ENCODE data around the gene TTC39A.
"Not testable (repeated sequence)": the region's sequence is repeated elsewhere in the genome, so short reads cannot be mapped to it uniquely, and the experiment has no call there.

The TTC39A gene

DNA sequence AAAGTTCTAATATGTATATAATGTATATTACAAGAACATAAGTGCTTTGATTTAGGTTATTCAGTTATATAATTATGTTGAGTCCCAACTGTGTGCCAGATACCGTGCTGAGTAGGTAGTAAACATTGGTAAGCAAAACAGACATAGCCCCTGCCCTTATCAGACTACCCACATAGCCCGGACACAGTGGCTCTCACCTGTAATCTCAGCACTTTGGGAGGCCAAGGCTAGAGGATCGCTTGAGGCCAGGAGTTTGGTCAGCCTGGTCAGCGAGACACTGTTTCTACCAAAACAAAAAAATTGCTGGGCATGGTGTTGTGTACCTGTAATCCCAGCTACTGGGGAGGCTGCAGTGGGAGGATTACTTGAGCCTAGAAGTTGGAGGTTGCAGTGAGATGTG lies 63.6 kb downstream of the TTC39A start:
- DNase-seq (ENCODE audit: low read depth): no peak

- DNase-seq (ENCODE audit: low read depth): no peak
Observed at GRCh38 chr1:51266181-51266580, 64.2 kb downstream of the TTC39A start.

DNA sequence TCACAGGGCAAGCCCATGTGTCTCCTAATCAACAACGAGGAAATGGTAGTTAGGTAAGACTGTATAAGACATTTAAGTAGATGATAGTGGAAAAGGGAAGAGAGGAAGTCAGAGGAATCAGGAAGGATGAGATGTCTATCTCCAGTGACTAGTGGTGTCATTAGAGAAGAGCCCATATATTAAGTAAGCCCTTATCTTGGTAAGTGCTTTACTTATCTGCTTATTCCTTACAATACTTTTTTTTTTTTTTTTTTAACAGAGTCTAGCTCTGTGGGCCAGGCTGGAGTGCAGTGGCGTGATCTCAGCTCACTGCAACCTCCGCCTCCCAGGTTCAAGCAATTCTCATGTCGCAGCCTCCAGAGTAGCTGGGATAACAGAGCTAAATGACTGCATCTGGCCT lies 64.7 kb downstream of the TTC39A start:
- no peak for DNase-seq (ENCODE audit: low read depth)

- DNase-seq (ENCODE audit: low read depth): no peak
Observed at GRCh38 chr1:51264451-51264850, 65.9 kb downstream of the TTC39A start.

DNA sequence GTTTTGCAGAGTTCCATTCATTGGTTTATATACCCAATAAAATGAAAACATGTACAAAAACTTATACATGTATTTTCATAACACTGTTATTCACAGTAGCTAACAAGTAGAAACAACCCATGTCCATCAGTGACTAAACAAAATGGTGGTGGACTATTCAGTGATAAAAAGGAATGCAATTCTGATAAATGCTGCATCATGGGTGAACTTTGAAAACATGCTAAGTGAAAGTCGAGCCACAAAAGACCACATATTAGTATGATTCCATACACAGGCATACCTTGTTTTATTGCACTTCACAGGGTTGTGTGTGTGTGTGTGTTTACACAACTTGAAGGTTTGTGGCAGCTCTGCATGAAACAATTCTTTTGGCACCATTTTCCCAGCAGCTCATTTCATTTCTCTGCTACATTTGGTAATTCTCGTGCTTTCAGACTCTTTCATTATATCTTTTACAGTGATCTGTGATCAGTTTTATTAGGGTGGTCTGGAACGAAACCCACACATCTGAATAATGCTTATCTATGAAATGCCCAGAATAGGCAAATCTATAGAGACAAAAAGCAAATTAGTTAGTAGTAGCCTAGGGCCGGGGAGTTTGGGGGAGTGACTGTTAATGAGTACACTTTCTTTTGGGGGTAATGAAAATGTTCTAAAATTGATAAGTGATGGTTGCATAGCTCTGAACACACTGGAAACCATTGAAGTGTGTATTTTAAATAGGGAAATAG lies 67.0 kb downstream of the TTC39A start:
- DNase-seq (ENCODE audit: low read depth): no peak

GRCh38 chr1:51255331-51255730 lies 75.0 kb downstream of the TTC39A start:
- DNase-seq (ENCODE audit: low read depth): no peak

- no peak for DNase-seq (ENCODE audit: low read depth)
Observed at GRCh38 chr1:51253691-51254090, 76.7 kb downstream of the TTC39A start.

DNA sequence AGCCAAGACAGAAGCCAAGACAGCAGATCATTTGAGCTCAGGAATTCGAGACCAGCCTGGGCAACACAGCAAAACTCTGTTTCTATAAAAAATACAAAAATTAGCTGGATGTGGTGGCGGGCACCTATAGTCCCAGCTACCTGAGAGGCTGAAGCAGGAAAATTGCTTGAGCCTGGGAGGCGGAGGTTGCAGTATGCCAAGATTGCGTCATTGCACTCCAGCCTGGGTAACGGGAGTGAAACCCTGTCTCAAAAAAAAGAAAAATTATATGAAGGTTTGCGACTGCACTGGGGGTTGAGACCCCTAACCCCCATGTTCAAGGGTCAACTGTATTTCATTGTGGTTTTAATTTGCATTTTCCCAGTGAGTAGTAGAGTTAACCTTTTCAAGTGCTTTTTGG lies 78.0 kb downstream of the TTC39A start:
- DNase-seq (ENCODE audit: low read depth): no peak

DNA sequence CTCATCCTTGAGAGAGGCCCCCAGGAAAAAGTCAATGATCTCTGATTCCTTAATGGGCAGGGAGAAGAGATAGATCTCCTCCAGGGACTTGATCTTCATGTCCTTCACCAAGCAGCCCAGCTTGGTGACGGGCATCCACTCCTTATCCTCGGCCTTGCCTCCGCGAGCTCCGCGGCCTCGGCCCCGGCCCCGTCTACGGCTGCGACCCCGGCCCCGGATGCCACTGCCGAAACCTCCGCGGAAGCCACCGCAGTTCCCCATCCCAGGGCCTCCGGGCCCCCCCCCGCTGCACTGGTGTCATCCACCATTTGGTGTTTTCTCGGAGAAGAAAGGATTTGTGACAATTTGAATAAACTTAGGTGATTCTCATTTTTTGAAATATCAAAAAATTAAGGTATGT lies 79.2 kb downstream of the TTC39A start:
- DNase-seq (ENCODE audit: low read depth): not testable (repeated sequence)

DNA sequence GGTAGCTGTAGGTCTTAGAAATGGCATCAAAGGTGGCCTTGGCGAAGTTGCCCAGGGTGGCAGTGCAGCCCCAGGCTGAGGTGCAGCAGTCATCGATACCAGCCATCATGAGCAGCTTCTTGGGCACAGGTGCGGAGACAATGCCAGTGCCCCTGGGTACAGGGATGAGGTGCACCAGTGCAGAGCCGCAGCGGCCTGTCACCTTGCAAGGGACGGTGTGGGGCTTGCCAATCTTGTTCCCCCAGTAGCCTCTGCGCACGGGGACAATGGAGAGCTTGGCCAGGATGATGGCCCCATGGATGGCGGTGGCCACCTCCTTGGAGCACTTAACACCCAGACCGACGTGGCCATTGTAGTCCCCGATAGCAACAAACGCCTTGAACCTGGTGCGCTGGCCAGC lies 79.6 kb downstream of the TTC39A start:
- DNase-seq (ENCODE audit: low read depth): not testable (repeated sequence)

DNA sequence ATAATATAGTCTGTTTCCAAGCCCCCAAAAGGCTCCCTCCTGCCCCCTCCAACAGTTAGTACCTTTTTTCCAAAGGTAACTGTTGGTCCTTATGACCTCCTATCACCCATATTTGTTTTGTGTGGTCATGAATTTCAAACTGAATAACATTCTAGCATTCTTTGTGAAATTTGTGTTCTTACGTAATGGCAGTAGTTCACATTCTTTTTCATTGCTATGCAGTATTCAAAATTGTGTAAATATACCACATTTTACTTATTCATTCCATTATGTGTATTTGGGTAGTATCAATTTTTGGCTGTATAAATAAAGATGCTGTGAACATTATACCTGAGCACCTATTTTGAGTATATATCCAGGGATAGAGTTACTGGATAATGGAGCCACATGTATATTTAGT lies 80.9 kb downstream of the TTC39A start:
- no peak for DNase-seq (ENCODE audit: low read depth)

- no peak for DNase-seq (ENCODE audit: low read depth)
Observed at GRCh38 chr1:51247499-51247898, 82.9 kb downstream of the TTC39A start.

- DNase-seq (ENCODE audit: low read depth): no peak
Observed at GRCh38 chr1:51247022-51247421, 83.3 kb downstream of the TTC39A start.

DNA sequence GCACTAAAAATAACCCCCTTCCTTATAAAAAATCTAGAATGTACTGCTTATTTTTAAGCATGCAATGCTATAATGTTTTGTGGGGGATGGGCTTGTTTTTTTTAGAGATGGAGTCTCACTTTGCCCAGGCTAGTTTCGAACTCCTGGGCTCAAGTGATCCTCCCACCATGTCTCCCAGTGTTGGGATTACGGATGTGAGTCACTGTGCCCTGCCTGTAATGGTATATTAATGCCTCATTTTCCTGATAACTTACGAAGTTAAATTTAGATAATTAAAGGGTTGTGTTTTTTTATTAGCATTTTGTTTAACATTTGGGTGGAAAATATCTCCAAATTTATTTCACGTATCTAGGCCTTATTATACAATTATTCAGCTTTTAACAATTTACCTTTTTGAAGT lies 87.8 kb downstream of the TTC39A start:
- no peak for DNase-seq (ENCODE audit: low read depth)

- DNase-seq (ENCODE audit: low read depth): no peak
Observed at GRCh38 chr1:51241119-51241518, 89.2 kb downstream of the TTC39A start.

- no peak for DNase-seq (ENCODE audit: low read depth)
Observed at GRCh38 chr1:51240084-51240483, 90.3 kb downstream of the TTC39A start.

GRCh38 chr1:51238034-51238403 lies 92.3 kb downstream of the TTC39A start:
- no peak for DNase-seq (ENCODE audit: low read depth)

DNA sequence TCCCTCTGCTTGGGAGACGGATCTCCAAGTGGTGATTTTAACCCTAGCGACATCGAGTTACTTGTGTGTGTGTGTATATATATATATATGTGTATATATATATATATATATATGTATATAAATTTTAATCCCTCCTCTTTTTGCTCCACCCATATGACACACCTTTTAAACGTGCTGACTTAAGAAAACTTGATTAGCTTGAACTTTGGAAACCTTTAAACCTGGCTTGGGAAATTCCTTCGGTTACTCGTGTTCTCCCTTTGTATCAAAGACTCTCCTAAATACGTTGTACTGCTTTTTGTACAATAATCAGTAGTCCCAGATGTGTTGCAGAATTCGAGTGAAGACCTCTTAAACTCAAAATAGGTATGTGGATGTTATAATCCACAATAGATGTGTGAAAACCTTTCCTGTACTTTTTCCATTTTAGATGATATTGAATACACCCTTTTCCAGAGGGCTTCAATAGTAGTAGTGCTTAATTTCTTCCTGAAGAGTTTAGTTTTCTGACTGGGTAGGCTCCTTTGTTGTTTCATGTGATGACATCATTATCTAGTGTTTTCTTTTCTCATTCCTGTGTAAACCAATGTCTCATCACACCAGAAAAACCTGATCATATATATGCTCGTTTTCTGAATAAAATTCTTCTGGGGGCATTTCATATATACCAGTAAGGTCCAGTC lies 92.9 kb downstream of the TTC39A start:
- DNase-seq (ENCODE audit: low read depth): no peak

Measured in activated T-helper 1 cell treated with Interleukin-2 at 50 U/mL for 16 hours (primary cell).